Activated CD4-positive, alpha-beta T cell treated with anti-CD3 and anti-CD28 coated beads, Interleukin-2, amount 50 U/mL, for 1 hour (primary cell): ENCODE data around the gene PRMT5.
"Not testable (repeated sequence)": the region's sequence is repeated elsewhere in the genome, so short reads cannot be mapped to it uniquely, and the experiment has no call there.

Source experiments
- DNase-seq: peaks from one replicate; pipeline ENCODE4 v3.0.0-alpha.2; 2020

PRMT5 gene

DNA sequence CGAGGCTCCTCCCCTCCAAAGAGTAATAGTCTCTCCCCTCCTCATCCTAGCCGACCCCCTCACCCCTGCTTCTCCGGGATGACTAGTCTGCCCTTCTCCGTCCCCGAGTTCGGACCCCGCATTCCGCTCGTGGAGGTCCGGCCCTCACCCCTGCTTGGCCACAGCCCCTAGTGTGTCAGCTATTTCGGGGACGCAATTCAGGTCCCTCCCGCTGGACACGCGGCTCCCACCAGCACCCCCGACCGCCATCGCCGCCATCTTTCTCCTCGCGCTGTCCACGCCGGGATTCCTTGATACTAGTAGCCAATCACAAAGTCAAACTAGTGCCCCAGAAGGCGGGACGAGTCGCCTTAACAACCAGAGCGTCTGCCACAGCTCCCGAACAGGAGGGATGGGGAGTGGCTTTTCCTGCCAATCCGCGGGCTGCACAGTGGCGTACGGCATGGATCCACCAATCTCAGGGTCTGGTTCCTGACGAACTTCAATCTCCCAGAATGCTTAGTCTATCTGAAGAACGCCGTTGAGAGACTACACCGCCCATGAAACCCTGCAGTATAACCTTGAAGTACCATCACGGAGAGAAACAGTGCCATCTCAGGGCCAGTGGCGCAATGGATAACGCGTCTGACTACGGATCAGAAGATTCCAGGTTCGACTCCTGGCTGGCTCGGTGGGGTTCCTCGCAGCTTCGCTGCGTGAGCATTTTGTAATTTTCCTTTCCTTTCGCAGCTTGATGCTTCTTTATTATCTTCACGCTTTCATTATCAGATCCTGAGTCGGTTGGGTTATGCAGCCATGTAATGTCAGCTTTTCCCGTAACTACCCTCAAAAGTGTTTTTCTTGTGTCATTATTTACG lies at the start of gene PRMT5:
Gene PRMT5 (minus strand): TSS at position 273 of the 857 bp plus-strand sequence. CDS start 15 bp downstream, at position 258.
- DNase-seq: peak; percentile 97

DNA sequence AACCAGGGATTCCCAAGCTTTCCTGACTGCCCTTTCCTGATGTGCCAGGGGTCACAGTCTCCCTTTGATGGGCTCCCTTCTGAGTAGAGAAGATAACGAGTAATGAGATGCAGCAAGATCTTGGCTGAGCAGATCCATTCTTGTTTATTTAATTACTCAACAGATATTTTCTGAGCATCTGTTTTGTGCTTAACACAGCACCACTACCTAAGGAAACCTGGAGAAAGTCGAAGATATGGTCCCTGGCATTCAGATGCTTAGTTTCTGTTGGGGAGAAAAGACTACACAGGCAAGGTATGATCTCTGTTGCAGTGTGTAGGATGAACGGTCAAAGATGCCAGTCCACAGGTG lies 49.3 kb upstream of the PRMT5 start:
- no peak for DNase-seq

DNA sequence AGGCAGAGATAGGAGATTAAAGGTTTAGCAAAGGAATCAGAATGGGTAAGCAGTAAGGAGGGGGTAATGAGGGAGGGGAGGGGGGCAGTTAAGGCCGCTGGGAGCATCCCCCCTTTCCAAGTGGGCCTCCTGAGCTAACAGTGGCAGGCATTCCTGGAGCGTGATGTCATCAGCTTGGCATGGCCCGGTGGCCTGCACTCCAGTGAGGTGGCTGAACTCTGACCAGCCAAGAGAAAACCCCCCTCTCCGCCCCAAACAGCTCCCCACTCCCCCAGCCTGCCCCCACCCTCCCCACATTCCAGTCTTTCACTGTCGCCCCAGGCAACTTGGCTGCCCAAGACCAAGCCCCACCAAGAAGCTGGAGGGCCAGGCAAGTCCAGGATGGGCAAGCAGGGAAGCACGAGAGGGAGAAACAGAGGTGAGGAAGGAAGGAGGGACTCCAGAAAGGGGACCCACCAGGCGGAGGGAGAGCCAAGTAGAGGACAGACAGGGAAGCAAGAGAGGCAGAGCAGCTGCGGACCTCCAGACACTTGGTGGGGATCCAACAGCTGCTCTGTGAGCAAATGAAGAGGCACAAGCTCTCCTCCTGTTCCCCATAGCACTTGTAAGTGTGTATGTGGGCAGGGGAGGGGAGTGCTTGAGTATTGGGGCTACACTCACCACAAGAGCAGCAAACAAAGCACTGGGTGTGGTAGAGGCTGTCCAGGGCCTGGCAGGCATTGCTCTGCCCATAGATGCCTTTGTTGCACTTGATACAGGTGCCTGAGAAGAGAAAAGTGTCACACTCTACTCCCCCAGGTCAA lies 48.7 kb upstream of the PRMT5 start:
- no peak for DNase-seq

DNA sequence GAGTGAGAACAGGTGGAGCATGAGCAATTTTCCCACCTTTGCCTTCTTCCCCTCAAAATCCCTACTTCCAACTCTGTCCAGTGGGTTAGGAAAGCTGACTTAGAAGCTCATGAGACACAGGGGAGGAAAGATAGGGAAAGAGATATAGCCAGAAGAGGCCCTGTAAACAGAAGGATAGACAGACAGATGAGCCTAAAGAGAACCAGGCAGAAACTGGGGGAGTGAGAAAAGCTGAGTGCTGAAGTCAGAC lies 48.2 kb upstream of the PRMT5 start:
- DNase-seq: no peak

DNA sequence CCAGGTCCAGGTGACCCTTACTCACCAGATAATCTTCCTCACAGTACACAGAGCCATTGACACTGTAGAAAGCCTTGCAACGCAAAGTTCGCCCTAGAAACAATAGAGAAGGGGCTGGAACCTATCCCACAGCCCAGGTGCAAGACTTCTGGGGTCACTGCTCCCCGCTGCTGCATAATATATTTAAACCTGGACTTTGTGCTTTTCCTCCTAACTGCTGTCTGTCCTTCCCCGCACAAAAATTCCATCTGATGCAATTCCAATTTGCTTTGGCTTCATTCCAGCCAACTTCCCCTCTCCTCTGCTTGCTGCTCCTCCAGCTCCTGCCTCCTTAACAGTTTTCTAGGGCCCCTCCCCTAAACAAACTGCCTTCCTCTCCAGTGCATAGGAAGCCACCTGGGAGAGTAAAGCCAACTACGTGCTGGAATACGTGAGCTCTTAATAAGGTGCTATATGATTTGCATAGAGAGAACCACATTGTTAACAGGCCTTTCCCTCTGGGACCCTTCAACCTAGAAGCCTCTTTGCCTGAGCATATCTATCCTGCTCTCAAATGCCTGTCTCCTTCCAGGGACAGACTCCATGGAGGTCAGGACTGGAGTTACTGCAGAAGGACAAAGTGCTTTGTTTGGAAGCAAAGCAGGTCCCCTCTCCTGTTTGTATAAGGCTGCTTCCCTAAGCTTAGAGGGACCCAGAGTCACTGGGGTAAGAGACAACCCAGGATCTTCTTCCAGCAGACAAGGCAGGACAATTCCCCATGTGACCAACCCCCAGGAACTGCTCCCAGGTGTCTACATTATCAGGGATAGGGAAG lies 47.7 kb upstream of the PRMT5 start:
- DNase-seq: no peak

DNA sequence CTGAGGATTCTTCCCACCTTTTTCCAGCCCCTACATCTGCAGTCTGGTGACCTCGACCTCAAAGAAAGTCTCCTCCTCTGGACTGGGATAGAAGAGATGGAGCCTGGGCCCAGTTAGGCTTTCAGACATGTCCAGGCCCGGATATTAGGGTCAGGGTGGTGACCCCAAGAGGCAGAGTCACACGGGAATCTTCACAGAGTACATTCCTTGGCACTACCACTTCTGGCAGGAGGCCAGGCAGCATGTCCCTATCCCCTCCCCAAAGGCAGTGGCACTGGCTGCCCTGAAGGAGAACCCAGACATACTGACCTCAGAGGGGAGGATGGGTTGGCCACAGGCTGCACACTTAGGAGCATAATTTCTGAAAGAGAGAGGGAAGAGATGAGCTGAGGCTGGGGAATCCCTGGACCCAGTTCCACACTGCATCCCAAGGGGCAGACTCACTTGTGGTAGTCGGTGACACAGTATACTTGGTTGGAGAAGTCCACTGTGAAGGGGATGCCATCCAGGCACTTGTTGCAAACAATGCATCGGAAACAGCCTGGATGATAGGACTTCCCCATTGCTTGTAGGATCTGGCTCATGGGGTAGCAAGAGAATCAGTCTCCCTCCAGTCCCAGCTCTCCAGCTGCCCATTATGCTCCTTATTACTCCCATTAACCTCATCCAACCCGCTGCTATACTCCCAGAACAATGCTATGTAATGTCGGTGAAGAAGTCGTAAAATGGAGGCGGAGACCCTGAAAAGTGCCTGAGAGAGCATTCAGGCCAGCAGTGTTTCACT lies 45.5 kb upstream of the PRMT5 start:
- DNase-seq: no peak

DNA sequence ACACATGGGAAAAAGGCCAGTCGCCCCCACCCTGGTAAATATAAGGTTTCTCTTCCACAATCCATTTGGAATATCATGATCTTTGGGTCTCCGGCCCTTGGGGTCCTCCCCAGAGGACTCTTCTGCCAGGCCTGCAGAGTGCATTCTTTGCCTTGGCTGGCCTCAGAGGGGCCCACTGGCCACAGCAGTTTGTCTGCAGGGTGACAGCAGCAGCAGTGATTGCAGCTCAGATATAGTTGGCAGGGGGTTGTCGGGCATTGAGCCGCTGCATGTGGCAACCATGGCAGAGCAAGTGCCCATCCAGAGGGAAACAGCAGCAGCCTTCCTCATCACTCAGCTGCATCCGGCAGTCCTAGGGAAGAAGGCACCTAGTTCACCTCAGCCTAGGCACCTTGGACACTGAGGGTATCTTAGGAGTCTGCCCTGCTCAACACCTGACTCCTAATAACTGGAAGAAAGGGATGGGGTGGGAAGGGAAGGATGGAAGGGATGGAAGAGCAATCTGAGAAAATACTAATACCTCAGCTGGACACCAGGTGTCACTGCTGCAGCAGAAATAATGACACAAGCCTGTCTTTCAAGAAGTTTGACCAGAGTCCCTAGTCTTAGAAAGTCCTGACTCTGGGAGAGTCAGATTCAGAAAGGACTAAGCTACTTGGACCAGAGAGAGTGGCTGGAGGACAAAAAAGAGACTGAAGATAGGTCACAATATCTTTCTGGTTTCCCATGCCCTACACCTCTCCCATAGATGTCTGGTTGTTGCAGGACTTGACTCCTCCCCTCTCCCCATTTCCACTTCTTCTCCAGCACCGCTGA lies 44.2 kb upstream of the PRMT5 start:
- DNase-seq: peak; percentile 33

DNA sequence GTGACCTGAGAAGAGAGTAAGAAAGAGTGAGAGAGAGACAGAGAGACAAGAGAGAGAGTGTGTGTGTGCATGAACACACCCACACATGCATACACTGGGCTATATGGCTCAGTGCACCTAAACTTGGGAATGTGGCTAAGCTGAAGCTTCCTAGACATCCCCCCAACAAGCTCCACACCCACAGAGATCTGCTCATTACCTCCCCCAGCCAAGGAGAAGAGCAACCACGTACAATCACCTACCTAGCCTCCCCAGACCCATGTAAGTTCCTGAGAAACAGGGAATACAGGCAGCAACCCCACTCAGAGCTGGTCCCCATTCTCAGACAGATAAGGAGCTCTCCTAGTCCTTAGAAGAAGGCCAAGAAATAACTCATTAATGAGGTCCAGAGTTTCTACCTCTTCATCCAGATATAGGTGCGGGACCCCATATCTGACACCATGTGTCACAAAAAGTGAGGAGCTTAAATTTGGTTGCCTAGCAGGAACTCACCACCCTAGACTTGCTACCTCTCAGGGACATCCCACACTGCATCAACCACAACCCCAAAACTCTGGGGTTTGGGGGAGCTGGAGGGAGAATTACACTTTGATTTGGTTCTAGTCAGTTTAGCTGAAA lies 43.2 kb upstream of the PRMT5 start:
- DNase-seq: no peak

DNA sequence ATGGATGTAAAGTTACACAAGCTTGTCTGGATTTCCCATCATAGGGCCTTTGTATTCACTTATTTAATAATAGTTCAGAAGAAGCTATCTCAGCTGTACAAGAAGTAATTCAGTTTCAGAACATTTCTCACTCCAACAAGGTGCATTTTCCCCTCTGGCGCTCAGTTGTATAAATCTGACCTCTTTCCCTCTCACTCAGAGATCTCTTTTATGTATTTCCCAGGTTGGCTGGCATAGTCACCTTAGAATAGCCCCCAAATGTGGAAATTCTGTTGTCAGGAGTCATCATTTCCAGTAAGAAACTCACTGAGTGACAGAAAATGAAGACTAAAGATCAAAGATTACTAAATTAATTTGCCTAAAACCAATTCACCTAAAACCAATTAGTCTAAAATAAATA lies 42.0 kb upstream of the PRMT5 start:
- no peak for DNase-seq

DNA sequence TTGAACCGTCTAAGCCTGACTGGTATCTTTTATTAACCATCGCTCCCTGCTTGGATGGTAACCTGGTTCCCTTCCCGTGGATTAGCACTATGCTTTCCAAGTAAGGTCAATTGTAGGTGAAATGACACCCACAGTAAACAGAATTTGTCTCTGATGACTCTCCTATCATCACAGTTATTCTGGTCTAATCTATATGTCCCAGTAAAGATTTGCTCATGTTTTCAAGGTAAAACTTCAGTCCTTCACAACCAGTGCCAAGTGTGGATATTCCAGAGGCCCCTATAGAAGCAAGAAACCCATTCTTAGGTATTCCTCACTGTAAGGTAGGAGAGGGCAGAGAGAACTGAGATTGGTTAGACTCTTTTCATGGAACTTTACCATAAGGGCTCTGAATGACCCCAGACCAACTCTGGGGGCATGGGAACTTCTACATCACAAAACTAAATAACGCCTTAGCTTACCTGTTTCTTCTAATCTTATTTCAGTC lies 37.6 kb upstream of the PRMT5 start:
- DNase-seq: no peak

DNA sequence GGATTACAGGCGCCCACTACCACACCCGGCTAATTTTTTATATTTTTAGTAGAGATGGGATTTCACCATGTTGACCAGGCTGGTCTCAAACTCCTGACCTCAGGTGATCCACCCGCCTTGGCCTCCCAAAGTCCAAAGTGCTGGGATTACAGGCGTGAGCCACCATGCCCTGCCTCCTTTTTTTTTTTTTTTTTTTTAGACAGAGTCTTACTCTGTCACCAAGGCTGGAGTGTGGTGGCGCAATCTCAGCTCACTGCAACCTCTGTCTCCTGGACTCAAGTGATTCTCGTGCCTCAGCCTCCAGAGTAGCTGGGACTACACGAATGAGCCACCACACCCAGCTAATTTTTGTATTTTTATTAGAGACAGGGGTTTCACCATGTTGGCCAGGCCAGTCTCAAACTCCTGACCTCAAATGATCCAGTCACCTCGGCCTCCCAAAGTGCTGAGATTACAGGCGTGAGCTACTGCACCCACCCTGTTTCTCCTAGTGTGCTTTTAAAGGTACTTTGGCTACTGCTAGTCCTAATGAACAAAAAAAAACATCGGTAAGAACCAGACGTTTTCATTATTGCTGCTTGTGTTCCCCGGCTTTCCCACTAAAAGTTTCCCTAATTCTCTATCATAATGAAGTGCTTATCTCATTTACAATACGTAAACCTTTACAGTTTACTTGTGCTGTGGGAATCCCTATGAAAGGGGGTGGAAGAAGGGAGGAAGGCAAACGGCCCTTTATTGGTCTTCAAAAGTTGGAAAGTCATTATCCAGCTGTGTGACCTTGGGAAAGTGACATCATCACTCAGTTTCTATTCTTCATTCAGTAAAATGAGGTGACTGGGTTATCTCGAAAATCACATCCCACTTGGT lies 37.0 kb upstream of the PRMT5 start:
- not testable (repeated sequence) for DNase-seq

DNA sequence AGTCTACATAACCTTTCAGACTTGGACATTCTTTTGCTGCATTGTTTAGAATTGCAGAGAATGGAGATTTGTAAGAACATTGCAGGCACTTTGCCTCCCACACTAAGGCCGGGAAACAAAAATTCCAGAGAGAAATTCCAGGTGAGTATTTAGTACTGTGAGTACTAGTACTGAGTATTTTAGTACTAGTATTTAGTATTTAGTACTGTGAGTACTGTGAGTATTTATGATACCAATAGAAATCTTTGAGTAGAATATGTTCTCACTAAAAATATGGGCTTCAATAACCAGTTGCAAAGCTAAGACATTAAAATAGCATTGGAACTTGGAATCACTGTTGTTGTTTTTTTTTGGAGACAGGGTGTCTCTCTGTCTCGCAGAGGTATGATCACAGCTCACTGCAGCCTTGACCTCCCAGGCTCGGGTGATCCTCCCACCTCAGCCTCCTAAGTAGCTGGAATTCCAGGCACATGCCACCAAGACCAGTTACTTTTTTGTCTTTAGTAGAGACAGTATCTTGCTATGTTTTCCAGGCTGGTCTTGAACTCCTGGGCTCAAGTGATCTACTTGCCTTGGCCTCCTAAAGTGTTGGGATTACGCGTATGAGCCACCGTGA lies 33.0 kb upstream of the PRMT5 start:
- no peak for DNase-seq

DNA sequence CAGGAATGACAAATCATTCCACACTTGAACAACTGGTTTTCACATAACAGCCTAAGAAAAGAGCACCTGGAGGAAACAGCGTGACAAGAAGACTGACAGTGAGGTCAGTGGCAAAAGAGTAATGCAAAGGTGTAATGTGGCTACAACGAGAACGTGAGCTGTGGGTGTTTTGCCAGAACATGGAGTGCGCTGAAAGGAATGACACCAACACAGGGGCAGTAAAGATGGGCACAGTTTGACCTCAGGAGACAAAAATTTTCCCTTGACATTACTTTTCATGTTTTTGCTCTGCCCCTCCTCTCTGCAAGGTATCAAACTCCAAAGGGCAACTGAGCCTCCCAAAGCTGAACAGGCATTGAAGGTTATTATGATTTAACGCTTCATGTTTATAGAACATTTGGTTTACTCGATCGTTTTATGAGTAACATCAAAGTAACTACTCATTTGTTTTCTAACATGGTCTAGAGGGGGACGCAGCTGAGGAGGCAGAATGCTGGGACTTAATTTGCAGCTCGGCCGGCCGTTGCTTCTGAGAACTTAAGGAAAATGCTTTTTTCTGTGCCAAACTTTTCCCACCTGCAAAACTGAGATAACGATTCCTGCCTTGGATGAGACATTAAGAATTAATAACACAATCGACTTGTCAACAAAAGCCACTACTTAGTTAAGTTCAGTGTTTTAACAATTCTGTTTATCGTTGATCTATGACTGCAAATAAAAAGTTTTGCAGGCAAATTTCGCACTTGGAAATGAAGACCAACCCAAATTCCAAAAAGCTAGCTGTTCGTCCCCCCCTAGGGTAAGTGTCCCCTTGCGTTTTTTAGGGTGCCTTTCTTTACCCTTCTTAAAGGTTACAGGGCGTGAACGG lies 26.8 kb upstream of the PRMT5 start:
- no peak for DNase-seq

DNA sequence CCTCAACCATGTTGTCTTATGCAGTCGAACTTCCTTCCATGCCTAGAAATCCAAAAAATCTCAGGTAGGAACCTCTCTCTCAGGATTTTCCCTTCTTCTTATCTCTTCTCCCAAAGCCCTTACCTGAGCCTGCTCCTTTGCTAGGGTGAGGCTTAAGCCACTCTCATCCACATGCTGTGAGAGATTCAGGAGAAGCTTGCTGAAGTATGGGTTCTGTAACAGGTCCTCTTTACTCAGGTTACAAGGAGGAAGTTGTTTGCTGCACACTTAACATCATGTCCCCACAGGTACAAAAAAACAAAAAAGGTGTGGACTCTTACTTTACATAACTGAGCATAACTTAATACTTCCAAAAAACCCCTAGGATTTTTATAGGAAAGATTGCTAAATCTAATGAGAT lies 23.2 kb upstream of the PRMT5 start:
- DNase-seq: no peak

DNA sequence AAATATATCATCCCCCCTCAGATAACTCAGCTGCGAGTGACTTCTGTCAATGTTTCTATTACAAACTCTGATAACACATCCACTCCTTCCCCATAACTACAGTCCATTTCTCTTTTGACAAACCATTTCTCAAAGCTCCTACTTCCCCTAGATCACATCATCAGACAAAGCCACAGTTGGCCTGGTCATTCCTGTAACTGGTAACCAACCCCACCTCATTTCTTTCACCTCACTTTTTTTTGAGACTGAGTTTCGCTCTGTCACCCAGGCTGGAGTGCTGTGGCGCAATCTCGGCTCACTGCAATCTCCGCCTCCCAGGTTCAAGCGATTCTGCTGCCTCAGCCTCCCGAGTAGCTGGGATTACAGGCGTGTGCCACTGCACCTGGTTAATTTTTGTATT lies 22.6 kb upstream of the PRMT5 start:
- DNase-seq: not testable (repeated sequence)

DNA sequence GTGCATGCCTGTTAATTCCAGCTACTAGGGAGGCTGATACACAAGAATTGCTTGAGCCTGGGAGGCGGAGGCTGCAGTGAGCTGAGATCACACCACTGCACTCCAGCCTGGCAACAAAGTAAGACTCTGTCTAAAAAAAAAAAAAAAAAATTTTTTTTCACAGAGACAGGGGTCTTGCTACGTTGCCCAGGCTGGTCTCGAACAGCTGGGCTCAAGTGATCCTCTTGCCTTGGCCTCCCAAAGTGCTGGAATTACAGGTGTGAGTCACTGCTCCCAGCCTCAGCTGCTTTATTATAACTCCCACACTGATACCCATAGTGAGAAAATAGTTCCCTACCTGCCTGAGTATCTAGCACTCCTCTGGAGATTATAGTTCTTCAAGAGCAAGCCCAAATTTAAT lies 16.5 kb upstream of the PRMT5 start:
- DNase-seq: no peak

DNA sequence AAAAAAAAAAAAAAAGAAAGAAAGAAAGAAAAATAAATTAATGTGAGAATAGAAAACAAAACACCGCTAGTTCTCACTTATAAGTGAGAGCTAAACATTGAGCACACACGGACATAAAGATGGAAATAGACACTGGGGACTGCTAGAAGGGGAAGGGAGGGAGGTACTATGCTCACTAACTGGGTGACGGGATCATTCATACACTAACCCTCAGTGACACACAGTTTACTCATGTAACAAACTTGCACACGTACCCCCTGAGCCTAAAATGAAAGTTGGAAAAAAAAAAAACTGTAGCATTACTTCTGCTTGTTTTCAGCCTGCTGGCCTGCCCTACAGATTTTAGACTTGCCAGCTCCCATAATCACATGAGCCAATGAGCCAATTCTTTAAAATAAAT lies 10.5 kb upstream of the PRMT5 start:
- DNase-seq: no peak

DNA sequence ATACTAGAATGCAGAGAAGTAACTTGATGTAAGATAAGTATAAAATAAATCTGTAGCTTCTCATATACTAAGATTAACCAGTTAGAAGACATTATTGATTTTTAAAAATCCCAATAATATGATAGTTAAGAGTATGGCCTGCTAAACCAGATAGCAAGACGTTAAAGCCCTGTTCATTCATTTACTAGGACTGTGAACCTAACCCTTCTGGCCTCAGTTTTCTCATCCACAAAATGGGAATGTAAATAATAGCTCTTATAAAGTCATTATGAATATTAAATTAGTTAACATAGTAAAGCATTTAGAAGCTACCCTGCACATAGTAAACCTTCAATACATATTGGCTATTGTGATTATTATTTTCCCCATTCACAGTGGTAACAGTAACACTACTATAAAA lies 6.0 kb upstream of the PRMT5 start:
- no peak for DNase-seq

DNA sequence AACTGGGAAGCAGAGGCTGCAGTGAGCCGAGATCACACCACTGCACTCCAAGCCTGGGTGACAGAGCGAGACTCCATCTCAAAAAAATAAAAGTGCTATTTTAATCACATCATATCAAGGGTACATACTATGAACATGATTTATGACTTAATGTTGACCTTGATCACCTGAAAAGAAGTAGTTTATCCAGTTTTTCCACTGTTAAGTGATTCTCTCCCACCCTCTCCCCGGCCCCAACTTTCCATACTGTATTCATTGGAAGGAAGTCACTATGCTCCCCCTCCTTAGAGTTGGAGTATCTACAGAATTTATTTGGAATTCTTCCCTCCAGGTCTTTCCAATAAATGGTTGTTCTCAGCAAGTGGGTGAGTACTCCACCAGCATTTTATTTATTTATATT lies 3.0 kb upstream of the PRMT5 start:
- no peak for DNase-seq
